Heart right ventricle (tissue), 16 donors: ENCODE data around the gene KCNMA1. TPM values are rescaled to one million over a fixed set of nuclear protein-coding genes. Genes with fewer than 3 reads are reported as not detected.

ENCODE experiments used
- ATAC-seq, 8 donors: fragments of 200-7000 bp; cut with Tn5 transposase; one replicate each; pipeline ENCODE4 v1.9.1; 2020; ENCODE audit warnings: mild to moderate bottlenecking in 8 of 8, moderate library complexity in 8 of 8, moderate number of reproducible peaks in 1 of 8
- DNase-seq, 2 donors: peaks; one replicate each; pipeline ENCODE4 v3.0.0-alpha.2; 2020
- H3K27ac ChIP-seq, 10 donors: fragments of 200-600 bp; sonication (generic) in 2 of 10; one replicate each; pipeline versions ENCODE4 v1.5.0 to v1.8.0; 2020 to 2022; ENCODE audit warnings: mild to moderate bottlenecking in 3 of 10
- H3K27me3 ChIP-seq, 7 donors: fragments of 200-600 bp; one replicate each; pipeline ENCODE4 v1.8.0; 2021 to 2022; ENCODE audit warnings: mild to moderate bottlenecking in 2 of 7
- H3K36me3 ChIP-seq, 9 donors: fragments of 200-600 bp; sonication (generic) in 1 of 9; one replicate each; pipeline versions ENCODE4 v1.5.0 to v1.8.0; 2020 to 2022; ENCODE audit warnings: mild to moderate bottlenecking in 2 of 9
- H3K4me1 ChIP-seq, 9 donors: fragments of 200-600 bp; sonication (generic) in 1 of 9; one replicate each; pipeline versions ENCODE4 v1.5.0 to v1.8.0; 2020 to 2022; ENCODE audit warnings: mild to moderate bottlenecking in 4 of 9
- H3K4me3 ChIP-seq, 10 donors: fragments of 200-600 bp; sonication (generic) in 2 of 10; one replicate each; pipeline versions ENCODE4 v1.5.0 to v1.8.0; 2020 to 2022; ENCODE audit warnings: mild to moderate bottlenecking in 7 of 10, moderate library complexity in 2 of 10
- H3K9me3 ChIP-seq, 11 donors: fragments of 200-600 bp in 10 of 11; sonication (generic) in 2 of 11; one replicate each; pipeline versions ENCODE4 v1.5.0 to v1.8.0; 2013 to 2022; ENCODE audit warnings: mild to moderate bottlenecking in 2 of 11, control low read depth in 1 of 11, moderate library complexity in 1 of 11
- CTCF ChIP-seq, 9 donors: fragments of 200-600 bp; sonication (generic) in 2 of 9; IDR thresholded peaks; one replicate each; pipeline versions ENCODE4 v1.5.0 to v1.8.0; 2021 to 2022; ENCODE audit warnings: antibody characterized with exemption in 9 of 9, mild to moderate bottlenecking in 5 of 9, moderate library complexity in 1 of 9
- WGBS, 2 donors: extraction: QIAGEN DNeasy Blood & Tissue Kit; methylation state at CpG; one replicate each; pipeline ENCODE4 v1.1.7; 2013; ENCODE audit warnings: inconsistent platforms in 1 of 2; 5-methylcytosine and 5-hydroxymethylcytosine counted together
- intact Hi-C, 10 donors: fragments of 100-400 bp; cut with DNase I; formaldehyde crosslinking; loops; one replicate each; pipeline versions ENCODE4 v1.11.1 to v1.14.2; 2022
- polyA plus RNA-seq, 2 donors: library from polyadenylated mRNA; stranded (reverse); fragments of 200-250 nt; gene quantifications; one replicate each; pipeline ENCODE4 v1.2.3, GENCODE V29; 2013
- total RNA-seq, 10 donors: library from RNA; stranded (reverse); fragmentation: NEBNext Ultra II Directional in 3 of 10; extraction: Animal tissue kit (Norgen Biotek cat#: 25700) in 3 of 10; gene quantifications; one replicate each; pipeline versions ENCODE4 v1.2.1 to v1.2.4, GENCODE V29; 2021 to 2023
- donor health status: Arrhythmogenic right ventricular cardiomyopathy.
- donor health status: ischemic (EF 13 %, LVEDD 7.1; RV severe dilation, severe dysfunction).
- donor health status: healthy with polysubstance abuse.
- donor health status: DM: no; HTN: yes; CAD: no.
- donor health status: DM: no; HTN: no; CAD: no.
- donor health status: ischemic (EF 25% LVEDD 6.9; RV normal size, moderate dysfunction).
- donor health status: ischemic (EF 25% LVEDD 5.7; RV mildly dilated, moderate dysfunction).
- donor health status: healthy.
- donor health status: DM: yes; HTN: yes; CAD: no.
- donor health status: Ischemic cardiomyopathy.
- donor health status: ischemic (EF 35%, LVEDD 5.7; RV mildly dilated, moderate dysfunction).
- donor health status: nonischemic (EF 11% LVEDD 7.7; RV severe dilation, severe dysfunction).
- donor health status: DM: yes; HTN: yes; CAD: no.
- donor health status: PGD.
- donor health status: ischemic (EF 29% LVEDD 5.4; RV normal size, mild dysfunction).
- donor health status: nonischemic (EF 23%, LVEDD 6.1; RV moderate dilation, normal function).

The KCNMA1 gene
- total and polyA plus RNA-seq, 12 donors, result 0.59 to 5.3 (median 1.6) TPM

DNA sequence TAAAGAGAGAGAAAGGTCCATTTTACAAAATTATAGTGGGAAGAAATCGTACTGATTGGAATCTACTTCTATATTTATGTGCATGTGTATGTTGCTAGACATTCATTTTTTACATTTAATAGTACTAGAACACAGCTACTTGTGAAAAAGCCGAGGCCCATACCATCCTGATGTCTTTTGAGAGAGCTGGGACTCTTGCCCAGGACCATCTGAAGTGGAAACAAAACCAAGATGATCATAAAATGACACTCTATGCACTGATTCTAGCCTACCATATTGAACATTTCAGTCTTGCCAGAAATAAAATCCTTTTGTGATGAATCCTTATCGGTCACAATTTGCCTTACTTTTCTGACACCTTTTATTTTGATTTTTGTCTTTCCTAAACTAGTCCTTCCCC lies 640.0 kb downstream of the KCNMA1 start:
- no peak for TF ChIP-seq CTCF (IDR thresholded peaks at IDR 0.05)
- H3K27me3 ChIP-seq, result peaks cover 0 to 5% (median 0%) of the 10 kb centered on the region in 7 donors
- no peak overlapping the region for H3K27ac ChIP-seq
- intact Hi-C loops, result loop anchor here in 1 of 10 donors (10.0 kb wide), 1 partner anchor 443 kb away; no protein-coding TSS in a partner anchor
- WGBS, 2 donors, result 90 to 91% methylated on average over 3 of the region's 3 CpGs
- H3K4me1 ChIP-seq, result peaks cover 0 to 6% (median 0%) of the 10 kb centered on the region in 9 donors
- no peak for ATAC-seq
- H3K36me3 ChIP-seq, result no peaks in the 10 kb centered on the region
- DNase-seq, result no peak
- H3K4me3 ChIP-seq, result no peak overlapping the region
- H3K9me3 ChIP-seq, result no peaks in the 10 kb centered on the region

- ATAC-seq, result no peak
- TF ChIP-seq CTCF (IDR thresholded peaks at IDR 0.05), result no peak
- H3K4me3 ChIP-seq, result no peak overlapping the region
- WGBS, 2 donors, result 92 to 93% methylated on average over 11 of the region's 11 CpGs
- H3K9me3 ChIP-seq, result no peaks in the 10 kb centered on the region
- H3K4me1 ChIP-seq, result peaks cover 0 to 11% (median 4%) of the 10 kb centered on the region in 9 donors
- no peaks in the 10 kb centered on the region for H3K36me3 ChIP-seq
- intact Hi-C loops, result loop anchor here in 1 of 10 donors (10.0 kb wide), 1 partner anchor 440 kb away; no protein-coding TSS in a partner anchor
- H3K27ac ChIP-seq, result no peak overlapping the region
- H3K27me3 ChIP-seq, result no peaks in the 10 kb centered on the region
- DNase-seq, result no peak
Observed at GRCh38 chr10:76995023-76995422, 642.6 kb downstream of the KCNMA1 start.

- intact Hi-C loops, result loop anchor here in 1 of 10 donors (10.0 kb wide), 1 partner anchor 438 kb away; no protein-coding TSS in a partner anchor
- no peaks in the 10 kb centered on the region for H3K27me3 ChIP-seq
- no peak overlapping the region for H3K4me3 ChIP-seq
- H3K36me3 ChIP-seq, result no peaks in the 10 kb centered on the region
- no peak overlapping the region for H3K27ac ChIP-seq
- DNase-seq (no peak), ATAC-seq (no peak)
- TF ChIP-seq CTCF (IDR thresholded peaks at IDR 0.05), result no peak
- WGBS, 2 donors, result 86 to 91% methylated on average over 2 of the region's 2 CpGs
- H3K4me1 ChIP-seq, result peaks cover 0 to 10% (median 4%) of the 10 kb centered on the region in 9 donors
- no peaks in the 10 kb centered on the region for H3K9me3 ChIP-seq
Observed at GRCh38 chr10:76993213-76993612, 644.4 kb downstream of the KCNMA1 start.

- no peak for TF ChIP-seq CTCF (IDR thresholded peaks at IDR 0.05)
- Histone ChIP-seq H3K27ac (no peak overlapping the region), H3K36me3 (no peaks in the 10 kb centered on the region), H3K4me3 (no peak overlapping the region), H3K27me3 (no peaks in the 10 kb centered on the region), H3K9me3 (no peaks in the 10 kb centered on the region), H3K4me1 (peaks cover 0 to 10% (median 4%) of the 10 kb centered on the region in 9 donors)
- DNase-seq (no peak), ATAC-seq (no peak)
- WGBS, 2 donors, result 78 to 80% methylated on average over 3 of the region's 3 CpGs
- intact Hi-C loops, result loop anchor here in 1 of 10 donors (10.0 kb wide), 1 partner anchor 438 kb away; no protein-coding TSS in a partner anchor
Observed at GRCh38 chr10:76992467-76992866, 645.1 kb downstream of the KCNMA1 start.
